Stomach (tissue), 4 donors: Measurements from ENCODE around the gene COQ10A.

Source experiments
- EP300 ChIP-seq: sonication (generic); formaldehyde crosslinking; IDR thresholded peaks from one replicate; pipeline ENCODE4 v1.6.1; 2017; ENCODE audit warnings: antibody characterized with exemption
- TF ChIP-seq, protein P1 (sequence below), 7 experiments: fragments of 450-650 bp in 4 of 7; fragments of 200-600 bp in 3 of 7; sonication (generic) in 3 of 7; IDR thresholded peaks; one replicate each; pipeline ENCODE4 v1.5.1; 2016 to 2019; ENCODE audit warnings: antibody characterized with exemption in 7 of 7, control low read depth in 2 of 7, mild to moderate bottlenecking in 1 of 7

DNA sequence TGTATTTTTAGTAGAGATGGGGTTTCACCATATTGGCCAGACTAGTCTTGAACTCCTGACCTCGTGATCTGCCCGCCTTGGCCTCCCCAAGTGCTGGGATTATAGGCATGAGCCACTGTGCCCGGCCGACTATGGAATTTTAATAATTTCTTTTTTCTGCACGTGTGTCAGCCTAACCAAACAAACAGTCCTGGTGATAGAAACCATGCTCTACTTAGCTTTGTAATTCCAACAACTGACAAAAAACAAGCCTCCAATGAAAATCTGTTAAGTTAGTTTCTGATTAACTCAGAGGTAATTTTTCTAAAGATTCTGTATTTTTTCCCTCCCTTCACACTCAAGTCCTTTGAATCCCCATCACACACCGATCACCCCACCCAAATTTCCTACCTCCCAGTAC lies 15.3 kb downstream of the COQ10A start:
- TF ChIP-seq, protein P1, sequence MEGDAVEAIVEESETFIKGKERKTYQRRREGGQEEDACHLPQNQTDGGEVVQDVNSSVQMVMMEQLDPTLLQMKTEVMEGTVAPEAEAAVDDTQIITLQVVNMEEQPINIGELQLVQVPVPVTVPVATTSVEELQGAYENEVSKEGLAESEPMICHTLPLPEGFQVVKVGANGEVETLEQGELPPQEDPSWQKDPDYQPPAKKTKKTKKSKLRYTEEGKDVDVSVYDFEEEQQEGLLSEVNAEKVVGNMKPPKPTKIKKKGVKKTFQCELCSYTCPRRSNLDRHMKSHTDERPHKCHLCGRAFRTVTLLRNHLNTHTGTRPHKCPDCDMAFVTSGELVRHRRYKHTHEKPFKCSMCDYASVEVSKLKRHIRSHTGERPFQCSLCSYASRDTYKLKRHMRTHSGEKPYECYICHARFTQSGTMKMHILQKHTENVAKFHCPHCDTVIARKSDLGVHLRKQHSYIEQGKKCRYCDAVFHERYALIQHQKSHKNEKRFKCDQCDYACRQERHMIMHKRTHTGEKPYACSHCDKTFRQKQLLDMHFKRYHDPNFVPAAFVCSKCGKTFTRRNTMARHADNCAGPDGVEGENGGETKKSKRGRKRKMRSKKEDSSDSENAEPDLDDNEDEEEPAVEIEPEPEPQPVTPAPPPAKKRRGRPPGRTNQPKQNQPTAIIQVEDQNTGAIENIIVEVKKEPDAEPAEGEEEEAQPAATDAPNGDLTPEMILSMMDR (IDR thresholded peaks at IDR 0.05), result no peak
- no peak for TF ChIP-seq EP300
